Endothelial cell of umbilical vein (primary cell): ENCODE results near the gene MDGA2. TPM values are rescaled to one million over a fixed set of nuclear protein-coding genes. Genes with fewer than 3 reads are reported as not detected.

Experiments
- BruUV-seq: library from RNA; stranded (reverse); fragments of 400-500 nt; replicated peaks from 2 replicates; lab custom pipeline; 2021; lab: Mats Ljungman, UMichigan
- CTCF ChIA-PET: fragments of 300-600, 350-600 bp; sonication (Branson Sonifier 250); formaldehyde crosslinking; loops from one replicate; lab custom pipeline; 2021; ENCODE audit warnings: antibody characterized with exemption, inconsistent platforms; lab: Charles Lee
- POLR2A ChIA-PET: fragments of 300-600, 350-600 bp; sonication (Branson Sonifier 250); formaldehyde crosslinking; loops from one replicate; lab custom pipeline; 2021; ENCODE audit warnings: antibody characterized with exemption, inconsistent platforms; lab: Charles Lee
- DNase-seq: peaks from one replicate; pipeline ENCODE4 v3.0.0-alpha.2; 2011; ENCODE audit warnings: low read depth, low spot score
- FAIRE-seq: peaks from 2 replicates; lab custom pipeline; 2011; peaks lifted over from hg19 to GRCh38; lab: Jason Lieb, UNC
- H2AFZ ChIP-seq: 2 replicates; pipeline ENCODE4 v1.6.0; 2012; ENCODE audit warnings: low read depth, low read length, control low read depth, inconsistent platforms
- H3K27ac ChIP-seq: 2 replicates; pipeline ENCODE4 v1.5.1; 2011; ENCODE audit warnings: low read depth, mild to moderate bottlenecking, control low read depth, low read length, moderate library complexity; ENCODE audit not compliant: insufficient read depth
- H3K27me3 ChIP-seq, 2 experiments: 2 replicates each; pipeline versions ENCODE4 v1.6.0 to v1.6.1; 2011; ENCODE audit warnings: low read length in 2 of 2, mixed read lengths in 1 of 2; ENCODE audit not compliant: control insufficient read depth in 2 of 2, insufficient read depth in 2 of 2
- H3K36me3 ChIP-seq, 2 experiments: 2 replicates in 1 of 2; 3 replicates in 1 of 2; pipeline ENCODE4 v1.5.1; 2011; ENCODE audit warnings: low read length in 2 of 2, mild to moderate bottlenecking in 1 of 2, moderate library complexity in 1 of 2; ENCODE audit not compliant: control insufficient read depth in 2 of 2, insufficient read depth in 2 of 2; ENCODE audit errors: extremely low read depth in 1 of 2
- H3K4me1 ChIP-seq: 3 replicates; pipeline ENCODE4 v1.5.1; 2011; ENCODE audit warnings: mild to moderate bottlenecking, low read length; ENCODE audit not compliant: control insufficient read depth, insufficient read depth; ENCODE audit errors: extremely low read depth
- H3K4me2 ChIP-seq: 2 replicates; pipeline ENCODE4 v1.6.1; 2011; ENCODE audit warnings: low read length, control low read depth, mixed read lengths; ENCODE audit not compliant: insufficient read depth
- H3K4me3 ChIP-seq, 3 experiments: fragments of 200-600 bp in 1 of 3; sonication (generic), shearing (Covaris generic) in 1 of 3; replicated peaks in 1 of 3; 2 replicates each; pipeline ENCODE4 v1.5.1; 2011 to 2016; ENCODE audit warnings: control low read depth in 3 of 3, low read length in 3 of 3, mild to moderate bottlenecking in 2 of 3, inconsistent platforms in 1 of 3, low read depth in 1 of 3, moderate library complexity in 1 of 3; ENCODE audit not compliant: insufficient read depth in 1 of 3
- H3K79me2 ChIP-seq: 2 replicates; pipeline ENCODE4 v1.6.0; 2012; ENCODE audit warnings: low read length, inconsistent platforms; ENCODE audit not compliant: control insufficient read depth, insufficient read depth
- H3K9ac ChIP-seq: replicated peaks from 2 replicates; pipeline ENCODE3; 2011; ENCODE audit warnings: low read length, control low read depth; ENCODE audit not compliant: insufficient read depth; ENCODE audit errors: extremely low read depth
- H3K9me1 ChIP-seq: replicated peaks from 3 replicates; pipeline ENCODE4 v1.6.0; 2011; ENCODE audit warnings: mild to moderate bottlenecking, low read length; ENCODE audit not compliant: control insufficient read depth, insufficient read depth; ENCODE audit errors: extremely low read depth
- H3K9me3 ChIP-seq: replicated peaks from 2 replicates; pipeline ENCODE4 v1.5.1; 2012; ENCODE audit warnings: low read length, inconsistent platforms; ENCODE audit not compliant: control insufficient read depth, insufficient read depth
- H4K20me1 ChIP-seq: replicated peaks from 2 replicates; pipeline ENCODE3; 2011; ENCODE audit warnings: mild to moderate bottlenecking, low read length; ENCODE audit not compliant: control insufficient read depth, insufficient read depth; ENCODE audit errors: extremely low read depth
- CTCF ChIP-seq, 2 donors: IDR thresholded peaks; 1 replicate in 1 of 2; 2 replicates in 1 of 2; pipeline ENCODE4 v1.5.1; 2011; ENCODE audit warnings: low read length in 2 of 2, mild to moderate bottlenecking in 2 of 2, moderate library complexity in 2 of 2, control low read depth in 1 of 2, inconsistent platforms in 1 of 2, low read depth in 1 of 2; ENCODE audit not compliant: insufficient read depth in 1 of 2; ENCODE audit errors: extremely low read depth in 1 of 2
- EZH2 ChIP-seq: IDR thresholded peaks from 2 replicates; pipeline ENCODE4 v1.6.1; 2012; ENCODE audit warnings: borderline replicate concordance, low read depth, mild to moderate bottlenecking, moderate library complexity, low read length, inconsistent platforms; ENCODE audit not compliant: severe bottlenecking
- FOS ChIP-seq: IDR thresholded peaks from 2 replicates; pipeline ENCODE4 v1.6.1; 2011; ENCODE audit warnings: mild to moderate bottlenecking, low read length, moderate library complexity, borderline replicate concordance; ENCODE audit not compliant: insufficient read depth
- GATA2 ChIP-seq: IDR thresholded peaks from 2 replicates; pipeline ENCODE4 v1.7.0; 2011; ENCODE audit warnings: low read depth, mild to moderate bottlenecking, moderate library complexity, mixed read lengths, low read length; ENCODE audit not compliant: insufficient read length, insufficient read depth
- JUN ChIP-seq: IDR thresholded peaks from 2 replicates; pipeline ENCODE4 v1.6.1; 2011; ENCODE audit warnings: borderline replicate concordance, low read depth; ENCODE audit not compliant: insufficient read length, insufficient read depth
- MAX ChIP-seq: IDR thresholded peaks from 2 replicates; pipeline ENCODE4 v1.6.1; 2011; ENCODE audit not compliant: insufficient read depth, insufficient read length
- MYC ChIP-seq: IDR thresholded peaks from one replicate; pipeline ENCODE4 v1.6.1; 2011; ENCODE audit warnings: mild to moderate bottlenecking, low read depth, low read length
- POLR2A ChIP-seq: IDR thresholded peaks from 2 replicates; pipeline ENCODE4 v1.6.1; 2012; ENCODE audit warnings: low read depth, mild to moderate bottlenecking, control low read depth, low read length
- POLR2AphosphoS5 ChIP-seq: IDR thresholded peaks from 2 replicates; pipeline ENCODE4 v1.6.1; 2012; ENCODE audit warnings: low read depth, mild to moderate bottlenecking, control low read depth, low read length, moderate library complexity; ENCODE audit not compliant: insufficient read depth
- dilution Hi-C: fragments of 300-500 bp; cut with MboI; formaldehyde crosslinking; loops from one replicate; pipeline ENCODE4 v1.15.0; 2019; ENCODE audit warnings: low sequenced_read_pairs; ENCODE audit not compliant: extremely low pct_ligation_motif_present
- intact Hi-C: fragments of 100-400 bp; cut with micrococcal nuclease; formaldehyde crosslinking; loops from one replicate; pipeline ENCODE4 v1.10.0; 2022
- polyA plus RNA-seq, 4 experiments: library from polyadenylated mRNA; depleted of rRNA in 3 of 4; stranded (reverse) in 3 of 4; unstranded in 1 of 4; fragments of >200 nt; gene quantifications; 2 replicates each; pipeline versions ENCODE4 v1.2.1 to v1.2.3, GENCODE V29; 2011 to 2012; ENCODE audit warnings: missing spikeins in 1 of 4
- total RNA-seq: library from RNA; stranded (reverse); gene quantifications from 2 replicates; pipeline ENCODE4 v1.2.3, GENCODE V29; 2021

MDGA2 gene
- total and polyA plus RNA-seq, 2 donors (not counting 3 experiments of a cell fraction or from before 2014, with no cell fraction given): not detected

- TF ChIP-seq POLR2A (no peak), GATA2 (no peak), MAX (no peak), CTCF (IDR thresholded peaks at IDR 0.05; ENCODE audit: extremely low read depth in 1 of 2, insufficient read depth in 1 of 2, low read depth in 1 of 2, low read length in 2 of 2) (no peak), POLR2AphosphoS5 (no peak), EZH2 (no peak), JUN (no peak), MYC (no peak), FOS (no peak)
- DNase-seq: no peak
- Histone ChIP-seq H3K9ac (no peak overlapping the region), H3K27me3 (no peaks in the 10 kb centered on the region), H3K4me3 (no peak overlapping the region), H3K9me3 (no peaks in the 10 kb centered on the region), H2AFZ (no peak overlapping the region), H3K4me2 (no peak overlapping the region), H3K9me1 (no peaks in the 10 kb centered on the region), H3K79me2 (no peaks in the 10 kb centered on the region), H3K27ac (no peak overlapping the region), H3K4me1 (no peaks in the 10 kb centered on the region), H4K20me1 (no peaks in the 10 kb centered on the region), H3K36me3 (no peaks in the 10 kb centered on the region)
- CTCF ChIA-PET: no interaction called here
- POLR2A ChIA-PET: no interaction called here
- FAIRE-seq: no peak
- intact Hi-C loops (no loop called here), dilution Hi-C loops (no loop called here)
- BruUV-seq: no TSS peak
Measured at GRCh38 chr14:47270715-47271114, 404.7 kb downstream of the MDGA2 start.
